DOHH2 (cell line): Measurements from ENCODE around the gene B3GNT8.

Source experiments
- CTCF ChIP-seq: fragments of 200-600 bp; sonication (generic); IDR thresholded peaks from one replicate; pipeline ENCODE4 v1.5.1; 2014; ENCODE audit warnings: antibody characterized with exemption, mild to moderate bottlenecking, low read depth, low read length; ENCODE audit not compliant: poor library complexity, severe bottlenecking
- EZH2phosphoT487 ChIP-seq: fragments of 200-600 bp; sonication (generic); IDR thresholded peaks from 2 replicates; pipeline ENCODE4 v1.6.1; 2017; ENCODE audit warnings: borderline replicate concordance, mild to moderate bottlenecking, antibody characterized with exemption, low read length, moderate library complexity, mixed read lengths

- TF ChIP-seq EZH2phosphoT487 (no peak), CTCF (no peak)
These were observed 31.8 kb downstream of the B3GNT8 start for GRCh38 chr19:41395355-41395754.
